H9 (cell line): ENCODE measurements around the gene STKLD1. TPM values are rescaled to one million over a fixed set of nuclear protein-coding genes. Genes with fewer than 3 reads are reported as not detected.

ENCODE experiments used
- DNase-seq: peaks from one replicate; pipeline ENCODE4 v3.0.0-alpha.2; 2017
- H2AFZ ChIP-seq: one replicate; pipeline ENCODE4 v1.6.1; 2013; ENCODE audit warnings: mild to moderate bottlenecking, low read length, control low read depth, moderate library complexity
- H2AK5ac ChIP-seq: 2 replicates; pipeline ENCODE4 v1.6.1; 2013; ENCODE audit warnings: low read length, control low read depth, mixed read lengths; ENCODE audit not compliant: insufficient read length
- H2BK120ac ChIP-seq: one replicate; pipeline ENCODE4 v1.6.1; 2013; ENCODE audit warnings: low read depth, mild to moderate bottlenecking, low read length, control low read depth, inconsistent platforms; ENCODE audit not compliant: poor library complexity, severe bottlenecking
- H2BK12ac ChIP-seq: 2 replicates; pipeline ENCODE4 v1.6.1; 2013; ENCODE audit warnings: low read length, control low read depth, mixed read lengths, low read depth; ENCODE audit not compliant: insufficient read length
- H2BK15ac ChIP-seq: 2 replicates; pipeline ENCODE4 v1.6.1; 2013; ENCODE audit warnings: low read depth, low read length, control low read depth
- H2BK20ac ChIP-seq: one replicate; pipeline ENCODE4 v1.6.1; 2013; ENCODE audit warnings: low read depth, mild to moderate bottlenecking, low read length, control low read depth, inconsistent platforms; ENCODE audit not compliant: poor library complexity, severe bottlenecking
- H2BK5ac ChIP-seq: 2 replicates; pipeline ENCODE4 v1.6.1; 2013; ENCODE audit warnings: low read length, control low read depth, mixed read lengths; ENCODE audit not compliant: insufficient read length
- H3K14ac ChIP-seq: 2 replicates; pipeline ENCODE4 v1.6.1; 2013; ENCODE audit warnings: low read length, control low read depth; ENCODE audit not compliant: insufficient read depth
- H3K18ac ChIP-seq: 2 replicates; pipeline ENCODE4 v1.6.1; 2013; ENCODE audit warnings: low read depth, mild to moderate bottlenecking, mixed read lengths, low read length, control low read depth; ENCODE audit not compliant: insufficient read length
- H3K23ac ChIP-seq: 2 replicates; pipeline ENCODE4 v1.6.1; 2013; ENCODE audit warnings: low read length, control low read depth, mixed read lengths, low read depth; ENCODE audit not compliant: insufficient read length
- H3K23me2 ChIP-seq: 2 replicates; pipeline ENCODE4 v1.6.1; 2013; ENCODE audit warnings: low read depth, mild to moderate bottlenecking, mixed read lengths, low read length, control low read depth; ENCODE audit not compliant: insufficient read length, poor library complexity, severe bottlenecking
- H3K27ac ChIP-seq: 2 replicates; pipeline ENCODE4 v1.5.1; 2013; ENCODE audit warnings: low read length, control low read depth, mixed read lengths, low read depth; ENCODE audit not compliant: insufficient read length
- H3K27me3 ChIP-seq: 2 replicates; pipeline ENCODE4 v1.6.1; 2013; ENCODE audit warnings: low read length, control low read depth, inconsistent platforms; ENCODE audit not compliant: insufficient read depth
- H3K4ac ChIP-seq: 2 replicates; pipeline ENCODE4 v1.6.1; 2013; ENCODE audit warnings: low read depth, mild to moderate bottlenecking, control low read depth, inconsistent platforms, low read length, moderate library complexity
- H3K4me1 ChIP-seq: 2 replicates; pipeline ENCODE4 v1.6.1; 2013; ENCODE audit warnings: low read length, control low read depth, inconsistent platforms; ENCODE audit not compliant: insufficient read depth
- H3K4me2 ChIP-seq: 2 replicates; pipeline ENCODE4 v1.6.1; 2013; ENCODE audit warnings: low read length, control low read depth, mixed read lengths; ENCODE audit not compliant: insufficient read length, insufficient read depth
- H3K56ac ChIP-seq: 2 replicates; pipeline ENCODE4 v1.6.1; 2013; ENCODE audit warnings: low read depth, mild to moderate bottlenecking, mixed read lengths, low read length, control low read depth; ENCODE audit not compliant: insufficient read length
- H3K79me1 ChIP-seq: 2 replicates; pipeline ENCODE4 v1.6.1; 2013; ENCODE audit warnings: low read depth, mild to moderate bottlenecking, moderate library complexity, low read length, control low read depth, inconsistent platforms; ENCODE audit not compliant: insufficient read depth, poor library complexity, severe bottlenecking
- H3K79me2 ChIP-seq: 2 replicates; pipeline ENCODE4 v1.6.1; 2013; ENCODE audit warnings: low read length, control low read depth, inconsistent platforms; ENCODE audit not compliant: insufficient read depth
- H3K9ac ChIP-seq: 2 replicates; pipeline ENCODE4 v1.6.1; 2013; ENCODE audit warnings: low read length, control low read depth, mixed read lengths; ENCODE audit not compliant: insufficient read length; ENCODE audit errors: extremely low read depth
- H3K9me3 ChIP-seq: one replicate; pipeline ENCODE4 v1.6.1; 2013; ENCODE audit warnings: low read depth, low read length, inconsistent platforms; ENCODE audit not compliant: control insufficient read depth
- H3T11ph ChIP-seq: one replicate; pipeline ENCODE4 v1.6.1; 2013; ENCODE audit warnings: mild to moderate bottlenecking, low read length, control low read depth, inconsistent platforms
- H4K20me1 ChIP-seq: one replicate; pipeline ENCODE4 v1.6.1; 2013; ENCODE audit not compliant: control insufficient read depth, insufficient read length, insufficient read depth
- H4K5ac ChIP-seq: 2 replicates; pipeline ENCODE4 v1.6.1; 2013; ENCODE audit warnings: low read depth, mild to moderate bottlenecking, mixed read lengths, low read length, control low read depth; ENCODE audit not compliant: insufficient read length
- H4K8ac ChIP-seq: replicated peaks from 2 replicates; pipeline ENCODE4 v1.6.1; 2013; ENCODE audit warnings: low read length, control low read depth, mixed read lengths, low read depth; ENCODE audit not compliant: insufficient read length
- H4K91ac ChIP-seq: 2 replicates; pipeline ENCODE4 v1.6.1; 2013; ENCODE audit warnings: low read depth, mild to moderate bottlenecking, moderate library complexity, mixed read lengths, low read length, control low read depth; ENCODE audit not compliant: insufficient read length
- H3K27ac Mint-ChIP-seq, 3 experiments: 2 replicates in 2 of 3; 3 replicates in 1 of 3; pipeline ENCODE4 v1.8.0; 2020 to 2021; ENCODE audit warnings: mixed read lengths in 3 of 3, mild to moderate bottlenecking in 1 of 3, moderate library complexity in 1 of 3
- H3K27me3 Mint-ChIP-seq: 2 replicates; pipeline ENCODE4 v1.8.0; 2021; ENCODE audit warnings: low read depth, mild to moderate bottlenecking, moderate library complexity, mixed read lengths
- H3K36me3 Mint-ChIP-seq, 3 experiments: 2 replicates in 2 of 3; 3 replicates in 1 of 3; pipeline ENCODE4 v1.8.0; 2020 to 2021; ENCODE audit warnings: low read depth in 3 of 3, mixed read lengths in 3 of 3; ENCODE audit not compliant: insufficient read depth in 1 of 3
- H3K4me1 Mint-ChIP-seq, 2 experiments: 2 replicates each; pipeline ENCODE4 v1.8.0; 2020; ENCODE audit warnings: mixed read lengths in 2 of 2
- H3K4me3 Mint-ChIP-seq, 2 experiments: 2 replicates in 1 of 2; 3 replicates in 1 of 2; pipeline ENCODE4 v1.8.0; 2020 to 2021; ENCODE audit warnings: mild to moderate bottlenecking in 2 of 2, mixed read lengths in 2 of 2, moderate library complexity in 1 of 2
- H3K9me3 Mint-ChIP-seq, 2 experiments: 2 replicates in 1 of 2; 3 replicates in 1 of 2; pipeline ENCODE4 v1.8.0; 2020; ENCODE audit warnings: mild to moderate bottlenecking in 2 of 2, mixed read lengths in 2 of 2, moderate library complexity in 1 of 2
- WGBS: extraction: QIAGEN DNeasy Blood & Tissue Kit; methylation state at CpG from one replicate; pipeline ENCODE4 v1.1.7; 2013; ENCODE audit warnings: missing lambda C conversion rate, low lambda C conversion rate, mixed read lengths; ENCODE audit not compliant: insufficient read length; ENCODE audit errors: extremely low coverage; 5-methylcytosine and 5-hydroxymethylcytosine counted together
- total RNA-seq: library from RNA; stranded (reverse); gene quantifications from 2 replicates; pipeline ENCODE4 v1.2.1, GENCODE V29; 2021
- TF ChIP-seq, protein P1 (sequence below): fragments of 200-600 bp; sonication (generic); conservative IDR thresholded peaks from 3 replicates; pipeline ENCODE4 v1.8.0; 2021; ENCODE audit warnings: antibody characterized with exemption, mild to moderate bottlenecking

STKLD1 gene
- total RNA-seq, 1 experiment from 2014 or later, result 0.57 TPM

DNA sequence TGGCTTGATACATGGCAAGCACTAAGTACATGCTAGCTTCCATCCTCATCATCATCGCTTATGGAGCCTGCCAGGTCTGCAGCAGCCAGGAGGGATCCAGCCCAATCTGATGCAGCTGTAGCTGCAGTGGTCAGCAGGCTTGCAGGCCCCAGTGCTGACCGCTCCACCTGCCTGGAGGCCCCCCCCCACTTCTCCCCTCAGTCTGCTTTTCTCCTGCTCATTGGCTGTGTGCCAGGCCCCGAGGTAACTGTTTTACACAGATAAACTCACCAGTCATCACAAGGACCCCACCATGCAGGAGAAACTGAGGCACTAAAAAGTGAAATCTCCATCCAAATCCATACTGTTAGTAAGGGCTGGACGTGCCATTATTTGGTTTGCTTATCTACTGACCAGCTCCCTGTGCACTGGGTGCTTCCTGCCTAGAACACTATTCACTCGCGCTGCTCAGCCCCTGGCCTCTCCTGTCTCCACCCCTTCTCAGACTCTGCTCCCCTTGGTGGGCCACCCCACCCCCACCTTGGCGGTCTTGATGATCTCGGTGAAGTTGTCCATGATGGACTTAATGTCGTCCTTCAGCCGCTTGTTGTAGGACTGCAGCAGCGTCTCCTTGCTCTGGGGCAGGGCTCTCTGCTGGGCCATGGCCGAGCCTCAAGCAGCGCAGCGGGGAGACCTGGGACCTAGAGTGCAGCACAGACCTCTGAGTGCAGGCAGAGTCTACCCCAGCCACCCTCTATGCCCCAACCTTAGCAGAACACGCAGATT, 30.0 kb upstream of the STKLD1 start:
- peaks cover 0 to 3% of the 10 kb centered on the region in 2 experiments; a peak in 1 of 5 replicates for H3K9me3 Mint-ChIP-seq
- no peak overlapping the region for H4K8ac ChIP-seq

More for the DNA sequence above, 30.0 kb upstream of the STKLD1 start:
- Histone ChIP-seq H4K91ac (no peak overlapping the region), H3K56ac (no peak overlapping the region), H3K27ac (no peak overlapping the region), H3K23ac (no peak overlapping the region), H3K27me3 (no peaks in the 10 kb centered on the region), H2BK5ac (no peak overlapping the region), H3K79me2 (peaks cover 13% of the 10 kb centered on the region; the same call in 1 of the 2 replicates), H3K79me1 (peaks cover 10% of the 10 kb centered on the region), H3K4me2 (peak overlapping the region; percentile 42), H2BK20ac (no peak overlapping the region), H3K4me1 (no peaks in the 10 kb centered on the region; the same call in 1 of the 2 replicates), H3K14ac (no peak overlapping the region), H2BK120ac (no peak overlapping the region), H4K20me1 (no peaks in the 10 kb centered on the region), H2BK12ac (no peak overlapping the region), H2AFZ (no peak overlapping the region), H3K23me2 (peaks cover 5% of the 10 kb centered on the region), H3K4ac (no peak overlapping the region), H4K5ac (no peak overlapping the region), H3K18ac (no peak overlapping the region), H3K9me3 (no peaks in the 10 kb centered on the region), H2AK5ac (no peak overlapping the region), H3T11ph (no peak overlapping the region), H2BK15ac (no peak overlapping the region), H3K9ac (no peak overlapping the region)
- H3K4me3 Mint-ChIP-seq, result peak overlapping the region; percentile 95 to 99
- H3K27ac Mint-ChIP-seq, result peak overlapping the region in 1 of 3 experiments; percentile 98; a peak in 2 of 7 replicates
- TF ChIP-seq, protein P1, sequence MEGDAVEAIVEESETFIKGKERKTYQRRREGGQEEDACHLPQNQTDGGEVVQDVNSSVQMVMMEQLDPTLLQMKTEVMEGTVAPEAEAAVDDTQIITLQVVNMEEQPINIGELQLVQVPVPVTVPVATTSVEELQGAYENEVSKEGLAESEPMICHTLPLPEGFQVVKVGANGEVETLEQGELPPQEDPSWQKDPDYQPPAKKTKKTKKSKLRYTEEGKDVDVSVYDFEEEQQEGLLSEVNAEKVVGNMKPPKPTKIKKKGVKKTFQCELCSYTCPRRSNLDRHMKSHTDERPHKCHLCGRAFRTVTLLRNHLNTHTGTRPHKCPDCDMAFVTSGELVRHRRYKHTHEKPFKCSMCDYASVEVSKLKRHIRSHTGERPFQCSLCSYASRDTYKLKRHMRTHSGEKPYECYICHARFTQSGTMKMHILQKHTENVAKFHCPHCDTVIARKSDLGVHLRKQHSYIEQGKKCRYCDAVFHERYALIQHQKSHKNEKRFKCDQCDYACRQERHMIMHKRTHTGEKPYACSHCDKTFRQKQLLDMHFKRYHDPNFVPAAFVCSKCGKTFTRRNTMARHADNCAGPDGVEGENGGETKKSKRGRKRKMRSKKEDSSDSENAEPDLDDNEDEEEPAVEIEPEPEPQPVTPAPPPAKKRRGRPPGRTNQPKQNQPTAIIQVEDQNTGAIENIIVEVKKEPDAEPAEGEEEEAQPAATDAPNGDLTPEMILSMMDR, result no peak
- WGBS, result no CpG with 5 or more reads among the region's 15 CpGs
- H3K4me1 Mint-ChIP-seq, result peaks cover 22 to 34% of the 10 kb centered on the region in 2 experiments
- no peak for DNase-seq
- peaks cover 62 to 88% (median 85%) of the 10 kb centered on the region in 3 experiments for H3K36me3 Mint-ChIP-seq
- no peaks in the 10 kb centered on the region for H3K27me3 Mint-ChIP-seq
